GM23248 (cell line): ENCODE results near the gene MECP2. TPM values are rescaled to one million over a fixed set of nuclear protein-coding genes. Genes with fewer than 3 reads are reported as not detected.

Experiments used
- DNase-seq: peaks from one replicate; pipeline ENCODE4 v3.0.0-alpha.2; 2015
- H2AFZ ChIP-seq: fragments of 200-600 bp; sonication (generic); 2 replicates; pipeline ENCODE4 v1.6.1; 2016; ENCODE audit warnings: antibody characterized with exemption
- H3F3A ChIP-seq: fragments of 200-600 bp; sonication (generic); 2 replicates; pipeline ENCODE4 v1.6.1; 2016; ENCODE audit warnings: mild to moderate bottlenecking, antibody characterized with exemption, mixed run types; ENCODE audit not compliant: insufficient read depth
- H3K27ac ChIP-seq: fragments of 200-600 bp; sonication (generic); 2 replicates; pipeline ENCODE4 v1.5.1; 2016; ENCODE audit warnings: mild to moderate bottlenecking
- H3K27me3 ChIP-seq: fragments of 200-600 bp; sonication (generic); replicated peaks from 2 replicates; pipeline ENCODE4 v1.6.1; 2016; ENCODE audit warnings: mild to moderate bottlenecking; ENCODE audit not compliant: insufficient read depth
- H3K36me3 ChIP-seq: fragments of 200-600 bp; sonication (generic); 2 replicates; pipeline ENCODE4 v1.6.1; 2016; ENCODE audit warnings: low read depth, mild to moderate bottlenecking
- H3K4me1 ChIP-seq: fragments of 200-600 bp; sonication (generic); 2 replicates; pipeline ENCODE4 v1.6.1; 2016; ENCODE audit warnings: mild to moderate bottlenecking; ENCODE audit not compliant: insufficient read depth
- H3K4me2 ChIP-seq: fragments of 200-600 bp; sonication (generic); one replicate; pipeline ENCODE4 v1.6.1; 2016; ENCODE audit warnings: mild to moderate bottlenecking; ENCODE audit not compliant: unreplicated experiment
- H3K4me3 ChIP-seq: fragments of 200-600 bp; sonication (generic); 2 replicates; pipeline ENCODE4 v1.5.1; 2016; ENCODE audit warnings: mild to moderate bottlenecking
- H3K79me2 ChIP-seq: fragments of 200-600 bp; sonication (generic); 2 replicates; pipeline ENCODE4 v1.6.1; 2016; ENCODE audit warnings: mild to moderate bottlenecking; ENCODE audit not compliant: insufficient read depth
- H3K9ac ChIP-seq: fragments of 200-600 bp; sonication (generic); 2 replicates; pipeline ENCODE4 v1.6.1; 2016; ENCODE audit warnings: mild to moderate bottlenecking
- H3K9me2 ChIP-seq: fragments of 200-600 bp; sonication (generic); 2 replicates; pipeline ENCODE4 v1.6.1; 2016; ENCODE audit warnings: mixed run types, mild to moderate bottlenecking, moderate library complexity; ENCODE audit not compliant: insufficient read depth
- H3K9me3 ChIP-seq: fragments of 200-600 bp; sonication (generic); one replicate; pipeline ENCODE4 v1.6.1; 2017; ENCODE audit warnings: low read depth
- H4K20me1 ChIP-seq: fragments of 200-600 bp; sonication (generic); 2 replicates; pipeline ENCODE4 v1.6.0; 2016; ENCODE audit not compliant: insufficient read depth
- EZH2 ChIP-seq: fragments of 200-600 bp; sonication (generic); IDR thresholded peaks from 2 replicates; pipeline ENCODE4 v1.6.1; 2018; ENCODE audit warnings: antibody characterized with exemption, mild to moderate bottlenecking; ENCODE audit not compliant: insufficient read depth, poor library complexity, severe bottlenecking
- EZH2phosphoT487 ChIP-seq: fragments of 200-600 bp; sonication (generic); IDR thresholded peaks from 2 replicates; pipeline ENCODE4 v1.6.1; 2018; ENCODE audit warnings: antibody characterized with exemption, moderate library complexity, mild to moderate bottlenecking, low read depth; ENCODE audit not compliant: insufficient read depth
- WGBS, 2 experiments: methylation state at CpG; one replicate each; pipeline ENCODE4 v1.1.6; 2015 to 2017; ENCODE audit warnings: low lambda C conversion rate in 2 of 2, low coverage in 1 of 2; ENCODE audit errors: missing lambda C conversion rate in 2 of 2; 5-methylcytosine and 5-hydroxymethylcytosine counted together
- in situ Hi-C: fragments of 300-500 bp; cut with MboI; formaldehyde crosslinking; loops from 2 replicates; pipeline ENCODE4 v1.15.0; 2020
- polyA plus RNA-seq: library from polyadenylated mRNA; unstranded; fragments of >200 nt; fragmentation: Nextera tagmentation; extraction: Ambion mirVana; gene quantifications from 2 replicates; pipeline ENCODE4 v1.2.1, GENCODE V29; 2016
- total RNA-seq: library from RNA; depleted of rRNA; stranded (reverse); fragments of >200 nt; shearing (Covaris generic); gene quantifications from 2 replicates; pipeline ENCODE4 v1.2.3, GENCODE V29; 2014

MECP2 gene
- total and polyA plus RNA-seq, 2 experiments from 2014 or later: 10.3 to 16.5 TPM

DNA sequence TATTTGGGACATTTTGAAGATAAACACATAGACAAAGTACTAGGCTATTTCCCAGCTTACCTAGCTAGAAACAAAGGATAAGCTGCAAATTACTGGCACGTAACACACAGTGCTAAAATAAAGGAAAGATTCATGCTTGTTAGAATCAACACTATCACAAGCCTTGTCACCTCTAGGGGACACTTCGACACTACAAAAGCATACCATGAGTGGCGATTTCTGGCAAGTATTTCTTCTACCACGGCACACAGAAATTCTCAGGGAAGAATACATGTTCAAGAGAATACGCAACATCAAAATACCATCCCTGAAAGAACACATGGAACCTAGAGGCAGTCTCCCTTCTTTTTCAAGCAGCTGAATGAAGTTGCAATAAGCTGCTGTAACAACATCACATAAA, 5.1 kb downstream of the MECP2 start:
- no peak overlapping the region for H2AFZ ChIP-seq
- H3K9me2 ChIP-seq: no peaks in the 10 kb centered on the region
- H3K4me2 ChIP-seq: peak overlapping the region; percentile 76
- in situ Hi-C loops: no loop called here
- DNase-seq: no peak
- no peaks in the 10 kb centered on the region for H3K36me3 ChIP-seq
- no peak for TF ChIP-seq EZH2phosphoT487
- no peak for TF ChIP-seq EZH2
- no peaks in the 10 kb centered on the region for H3K27me3 ChIP-seq
- peak overlapping the region; percentile 54 for H3K9ac ChIP-seq
- peaks cover 96% of the 10 kb centered on the region for H3K79me2 ChIP-seq
- H3F3A ChIP-seq: peaks cover 8% of the 10 kb centered on the region; the same call in 1 of the 2 replicates
- H3K9me3 ChIP-seq: no peaks in the 10 kb centered on the region
- H3K27ac ChIP-seq: peak overlapping the region; percentile 24; the same call in 1 of the 2 replicates
- peak overlapping the region; percentile 45 for H3K4me3 ChIP-seq
- H3K4me1 ChIP-seq: peaks cover 34% of the 10 kb centered on the region
- H4K20me1 ChIP-seq: no peaks in the 10 kb centered on the region; the same call in none of the 2 replicates
- 61 to 64% methylated on average over 5 of the region's 5 CpGs for WGBS, 2 experiments

DNA sequence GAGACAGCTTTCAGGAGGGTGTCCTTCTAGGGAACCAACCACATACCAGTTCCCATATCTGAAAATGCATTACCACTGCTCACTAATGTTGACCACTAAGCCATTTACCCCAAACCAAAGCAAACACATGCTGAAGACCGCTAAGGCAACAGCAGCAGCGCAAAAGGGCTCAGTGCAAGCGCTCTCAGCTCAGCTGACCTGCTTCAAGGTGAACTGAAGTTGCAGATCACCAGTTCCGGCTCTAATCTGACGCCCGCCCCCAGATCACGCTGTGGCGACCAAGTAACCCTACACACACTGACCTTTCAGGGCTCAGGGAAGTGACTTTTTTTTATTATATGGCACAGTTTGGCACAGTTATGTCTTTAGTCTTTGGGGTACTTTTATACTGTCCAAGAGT, 5.8 kb downstream of the MECP2 start:
- DNase-seq: no peak
- Histone ChIP-seq H4K20me1 (peaks cover 3% of the 10 kb centered on the region), H3K4me3 (no peak overlapping the region), H3K9me2 (no peaks in the 10 kb centered on the region), H3K9ac (no peak overlapping the region), H3K27me3 (no peaks in the 10 kb centered on the region), H3K4me2 (no peak overlapping the region), H2AFZ (no peak overlapping the region), H3F3A (peaks cover 8% of the 10 kb centered on the region; the same call in 1 of the 2 replicates), H3K4me1 (peaks cover 34% of the 10 kb centered on the region), H3K79me2 (peaks cover 100% of the 10 kb centered on the region), H3K36me3 (no peaks in the 10 kb centered on the region), H3K9me3 (no peaks in the 10 kb centered on the region), H3K27ac (no peak overlapping the region)
- TF ChIP-seq EZH2phosphoT487: no peak
- no peak for TF ChIP-seq EZH2
- 95 to 99% methylated on average over 6 to 8 of the region's 8 CpGs for WGBS, 2 experiments
- in situ Hi-C loops: no loop called here

DNA sequence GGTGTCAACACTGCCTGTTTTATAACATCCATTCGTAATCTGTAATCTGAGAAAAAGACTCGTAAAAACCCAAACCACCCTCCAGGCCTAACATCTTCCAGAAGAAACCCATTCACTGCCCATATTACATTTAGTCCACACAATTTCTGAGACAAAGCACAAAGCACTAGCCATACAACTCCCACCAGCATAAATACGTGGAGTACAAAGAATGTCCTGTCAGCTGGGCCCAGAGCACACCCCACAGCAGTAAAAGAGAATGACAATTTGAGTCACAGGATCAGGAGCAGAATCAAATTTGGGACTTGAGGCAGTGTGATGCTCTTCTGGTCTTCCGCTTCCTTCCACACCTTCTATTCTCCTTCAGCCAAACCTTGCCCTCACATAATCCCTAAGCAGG, 6.8 kb downstream of the MECP2 start:
- no peak overlapping the region for H2AFZ ChIP-seq
- H3K36me3 ChIP-seq: no peaks in the 10 kb centered on the region
- peaks cover 100% of the 10 kb centered on the region for H3K79me2 ChIP-seq
- peaks cover 3% of the 10 kb centered on the region for H4K20me1 ChIP-seq
- H3K27ac ChIP-seq: no peak overlapping the region
- in situ Hi-C loops: no loop called here
- no peaks in the 10 kb centered on the region for H3K27me3 ChIP-seq
- no peaks in the 10 kb centered on the region for H3K9me3 ChIP-seq
- no peak overlapping the region for H3K9ac ChIP-seq
- TF ChIP-seq EZH2 (no peak), EZH2phosphoT487 (no peak)
- no peaks in the 10 kb centered on the region for H3K9me2 ChIP-seq
- WGBS, 2 experiments: 81 to 85% methylated on average over 4 of the region's 4 CpGs
- peaks cover 6% of the 10 kb centered on the region; the same call in 1 of the 2 replicates for H3F3A ChIP-seq
- no peak for DNase-seq
- H3K4me3 ChIP-seq: no peak overlapping the region
- H3K4me1 ChIP-seq: peaks cover 33% of the 10 kb centered on the region
- no peak overlapping the region for H3K4me2 ChIP-seq

DNA sequence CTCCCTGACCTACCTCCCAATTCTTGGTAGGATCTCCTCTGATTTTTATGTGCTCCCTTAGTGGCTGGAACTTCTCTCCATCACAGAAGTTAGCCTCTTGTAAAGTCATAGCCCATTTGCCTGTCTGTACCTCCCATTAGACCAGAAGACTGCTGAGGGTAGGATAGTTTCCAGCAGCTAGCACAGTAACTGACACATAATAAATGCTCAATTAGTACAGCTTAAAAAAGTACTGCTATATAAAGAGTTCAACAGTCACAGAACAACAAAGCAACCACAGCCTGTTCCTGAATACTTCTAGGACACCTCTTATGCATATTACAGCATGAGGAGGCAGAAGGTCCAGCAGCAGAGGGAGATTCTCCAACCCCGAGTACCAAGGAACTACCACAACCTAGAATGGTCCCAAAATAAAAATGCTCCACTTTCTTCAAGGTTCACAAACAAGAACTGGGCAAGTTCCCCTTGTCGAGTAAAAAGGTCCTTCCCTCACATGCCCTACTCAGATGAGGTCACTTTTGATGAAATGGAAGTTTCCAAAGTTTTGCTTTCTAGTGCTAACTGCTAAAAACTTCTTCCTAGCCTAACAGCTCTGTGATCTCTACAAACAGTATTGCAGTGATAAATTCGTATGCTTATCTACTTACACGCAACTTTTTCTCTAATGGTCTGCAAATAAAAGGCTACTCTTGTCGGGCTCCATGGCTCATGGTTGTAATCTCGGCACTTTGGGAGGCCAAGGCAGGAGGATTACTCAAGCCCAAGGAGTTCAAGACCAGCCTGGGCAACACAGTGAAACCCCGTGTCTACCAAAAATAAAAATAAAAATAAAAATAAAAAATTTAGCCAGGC, 12.8 kb downstream of the MECP2 start:
- H3K4me2 ChIP-seq: no peak overlapping the region
- H3K27me3 ChIP-seq: no peaks in the 10 kb centered on the region
- H4K20me1 ChIP-seq: peaks cover 3% of the 10 kb centered on the region; the same call in 1 of the 2 replicates
- no peak for DNase-seq
- TF ChIP-seq EZH2 (no peak), EZH2phosphoT487 (no peak)
- no peak overlapping the region for H3K9ac ChIP-seq
- peaks cover 15% of the 10 kb centered on the region for H3K4me1 ChIP-seq
- H3K9me2 ChIP-seq: no peaks in the 10 kb centered on the region
- H3K79me2 ChIP-seq: peaks cover 97% of the 10 kb centered on the region
- in situ Hi-C loops: no loop called here
- H3K27ac ChIP-seq: no peak overlapping the region
- H2AFZ ChIP-seq: no peak overlapping the region
- H3K4me3 ChIP-seq: no peak overlapping the region
- 0 out of 2 replicates have a peak, but pooled peaks cover 16% of the 10 kb centered on the region for H3F3A ChIP-seq
- no peaks in the 10 kb centered on the region for H3K9me3 ChIP-seq
- no peaks in the 10 kb centered on the region for H3K36me3 ChIP-seq
- 68 to 78% methylated on average over 7 of the region's 7 CpGs for WGBS, 2 experiments
